Esophagus muscularis mucosa (tissue), 4 donors: ENCODE data around the gene BICD1.

Source experiments
- CTCF ChIP-seq, 3 experiments: fragments of 200-600 bp in 2 of 3; fragments of 450-650 bp in 1 of 3; sonication (generic) in 2 of 3; IDR thresholded peaks; one replicate each; pipeline ENCODE4 v1.5.1; 2017 to 2019; ENCODE audit warnings: antibody characterized with exemption in 3 of 3, mild to moderate bottlenecking in 2 of 3, moderate library complexity in 1 of 3
- EP300 ChIP-seq: sonication (generic); formaldehyde crosslinking; IDR thresholded peaks from one replicate; pipeline ENCODE4 v1.6.1; 2017; ENCODE audit warnings: antibody characterized with exemption
- POLR2A ChIP-seq: fragments of 450-650 bp; IDR thresholded peaks from one replicate; pipeline ENCODE4 v1.6.1; 2017; ENCODE audit warnings: antibody characterized with exemption, moderate library complexity, mild to moderate bottlenecking, low read depth
- POLR2AphosphoS5 ChIP-seq, 2 donors: sonication (generic); formaldehyde crosslinking; IDR thresholded peaks; one replicate each; pipeline ENCODE4 v1.6.1; 2017; ENCODE audit warnings: antibody characterized with exemption in 2 of 2

DNA sequence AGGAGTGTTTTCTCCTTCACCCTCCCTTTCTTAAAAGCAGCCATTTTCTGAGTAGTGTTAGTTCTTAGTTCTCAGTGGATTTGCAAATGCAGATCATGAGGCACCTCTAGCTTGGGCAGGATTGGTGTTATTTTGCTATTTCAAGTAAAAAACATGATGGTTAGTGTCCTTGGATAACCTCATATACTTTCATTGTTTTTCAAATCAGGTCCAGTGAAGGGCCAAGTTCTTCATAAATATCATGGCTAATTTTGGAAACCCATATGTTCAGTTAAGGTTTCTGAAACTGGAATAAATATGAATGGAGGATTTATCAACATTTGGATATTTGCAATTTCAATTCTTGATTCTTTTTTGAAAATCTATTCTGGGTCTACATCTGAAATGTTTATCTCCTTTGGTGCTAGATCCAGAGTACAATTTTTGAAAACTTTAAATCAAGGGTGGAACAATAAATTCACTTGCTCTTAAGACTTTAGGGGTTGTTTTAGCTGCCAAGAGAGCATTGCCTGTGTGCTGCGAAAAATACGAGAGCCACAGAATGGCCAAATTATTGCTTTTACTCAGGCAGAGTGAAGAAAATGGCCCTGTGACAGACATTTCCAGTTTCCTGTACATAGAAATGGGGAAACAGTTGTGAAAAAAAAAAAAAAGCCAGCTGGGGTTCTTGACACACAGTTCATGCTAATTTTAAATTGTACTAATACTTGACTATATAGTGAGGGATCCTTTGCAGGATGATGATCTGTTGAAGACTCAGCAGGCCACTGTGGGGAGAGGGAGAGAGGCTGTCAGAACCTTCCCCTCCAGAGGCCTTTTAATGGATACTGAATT lies 104.6 kb downstream of the BICD1 start:
- no peak for TF ChIP-seq CTCF (IDR thresholded peaks at IDR 0.05)
- TF ChIP-seq POLR2A, result no peak
- TF ChIP-seq EP300, result no peak
- no peak for TF ChIP-seq POLR2AphosphoS5 (IDR thresholded peaks at IDR 0.05)
